HG03342 (cell line): ENCODE results near the gene MED22.
"Not testable (repeated sequence)": the region's sequence is repeated elsewhere in the genome, so short reads cannot be mapped to it uniquely, and the experiment has no call there.

ENCODE experiments used
- ATAC-seq: cut with Tn5 transposase; IDR thresholded peaks from one replicate; pipeline ENCODE4 v1.9.1; 2021; ENCODE audit warnings: mild to moderate bottlenecking, moderate library complexity; ENCODE audit not compliant: unreplicated experiment

The MED22 gene

GRCh38 chr9:133339641-133340040 lies 8.3 kb downstream of the MED22 start:
- no peak for ATAC-seq

GRCh38 chr9:133335924-133336811 lies 11.8 kb downstream of the MED22 start, which contains the start of gene SURF6:
TSS of gene SURF6 (minus strand) at chr9:133336188. CDS start at chr9:133336132, 56 bp downstream.
- ATAC-seq = peak; percentile 89

GRCh38 chr9:133334888-133335287 lies 13.0 kb downstream of the MED22 start:
- not testable (repeated sequence) for ATAC-seq

GRCh38 chr9:133334161-133334560 lies 13.8 kb downstream of the MED22 start:
- no peak for ATAC-seq

- ATAC-seq = no peak
These were observed 14.4 kb downstream of the MED22 start for GRCh38 chr9:133333566-133333965.

- ATAC-seq = no peak
These were observed 14.9 kb downstream of the MED22 start for GRCh38 chr9:133333011-133333410.

GRCh38 chr9:133332381-133332730 lies 15.6 kb downstream of the MED22 start:
- ATAC-seq = no peak

- ATAC-seq = no peak
These were observed 16.1 kb downstream of the MED22 start for GRCh38 chr9:133331641-133332380.

- ATAC-seq = no peak
These were observed 16.7 kb downstream of the MED22 start for GRCh38 chr9:133331221-133331620.

- ATAC-seq = not testable (repeated sequence)
These were observed 18.4 kb downstream of the MED22 start for GRCh38 chr9:133329306-133330156.

GRCh38 chr9:133327834-133328484 lies 20.0 kb downstream of the MED22 start:
- ATAC-seq = no peak

GRCh38 chr9:133327021-133327420 lies 20.9 kb downstream of the MED22 start:
- not testable (repeated sequence) for ATAC-seq

- no peak for ATAC-seq
These were observed 23.8 kb downstream of the MED22 start for GRCh38 chr9:133323991-133324703.

- ATAC-seq = no peak
These were observed 24.7 kb downstream of the MED22 start for GRCh38 chr9:133323211-133323610.

- no peak for ATAC-seq
These were observed 25.2 kb downstream of the MED22 start for GRCh38 chr9:133322701-133323100.

GRCh38 chr9:133321411-133321935 lies 26.5 kb downstream of the MED22 start:
- ATAC-seq = no peak

- ATAC-seq = no peak
These were observed 27.5 kb downstream of the MED22 start for GRCh38 chr9:133320421-133320881.

- ATAC-seq = not testable (repeated sequence)
These were observed 30.4 kb downstream of the MED22 start for GRCh38 chr9:133317551-133317950.

GRCh38 chr9:133315997-133316396 lies 31.9 kb downstream of the MED22 start:
- no peak for ATAC-seq
